ENCODE data around the gene CPA5.

The CPA5 gene

DNA sequence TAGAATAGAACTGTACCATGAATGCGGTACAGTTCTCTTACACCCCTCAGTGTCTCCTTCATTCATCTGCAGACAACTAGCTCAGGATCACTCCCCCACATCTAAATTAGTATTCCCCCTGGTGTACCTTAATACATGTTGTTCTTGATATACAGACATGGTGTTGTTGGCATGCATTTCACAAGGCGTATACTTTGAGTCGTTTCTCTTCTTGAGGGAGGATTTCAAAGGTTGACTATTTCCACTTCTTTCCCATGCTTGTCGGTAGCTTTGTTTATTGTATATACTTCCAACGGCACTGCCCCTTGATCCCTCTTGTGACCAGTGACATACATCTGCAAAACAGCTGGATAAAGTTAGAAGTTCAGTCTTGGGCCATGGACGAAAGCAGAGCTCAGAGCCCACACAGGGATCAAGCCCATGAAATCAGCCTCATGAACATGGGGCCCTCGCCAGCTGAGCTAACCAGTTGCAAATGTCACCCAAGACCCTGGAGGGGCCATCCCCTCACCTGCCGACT is 43.1 kb upstream of the CPA5 start:
- no peak for DNase-seq (ENCODE audit: low read depth)
- H3K4me3 ChIP-seq (ENCODE audit: control insufficient read depth, low read depth, low read length) = no peak overlapping the region
- TF ChIP-seq, protein P1, sequence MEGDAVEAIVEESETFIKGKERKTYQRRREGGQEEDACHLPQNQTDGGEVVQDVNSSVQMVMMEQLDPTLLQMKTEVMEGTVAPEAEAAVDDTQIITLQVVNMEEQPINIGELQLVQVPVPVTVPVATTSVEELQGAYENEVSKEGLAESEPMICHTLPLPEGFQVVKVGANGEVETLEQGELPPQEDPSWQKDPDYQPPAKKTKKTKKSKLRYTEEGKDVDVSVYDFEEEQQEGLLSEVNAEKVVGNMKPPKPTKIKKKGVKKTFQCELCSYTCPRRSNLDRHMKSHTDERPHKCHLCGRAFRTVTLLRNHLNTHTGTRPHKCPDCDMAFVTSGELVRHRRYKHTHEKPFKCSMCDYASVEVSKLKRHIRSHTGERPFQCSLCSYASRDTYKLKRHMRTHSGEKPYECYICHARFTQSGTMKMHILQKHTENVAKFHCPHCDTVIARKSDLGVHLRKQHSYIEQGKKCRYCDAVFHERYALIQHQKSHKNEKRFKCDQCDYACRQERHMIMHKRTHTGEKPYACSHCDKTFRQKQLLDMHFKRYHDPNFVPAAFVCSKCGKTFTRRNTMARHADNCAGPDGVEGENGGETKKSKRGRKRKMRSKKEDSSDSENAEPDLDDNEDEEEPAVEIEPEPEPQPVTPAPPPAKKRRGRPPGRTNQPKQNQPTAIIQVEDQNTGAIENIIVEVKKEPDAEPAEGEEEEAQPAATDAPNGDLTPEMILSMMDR (conservative IDR thresholded peaks at IDR 0.05; ENCODE audit: control insufficient read depth, insufficient read depth, low read depth, low read length) = no peak

DNA sequence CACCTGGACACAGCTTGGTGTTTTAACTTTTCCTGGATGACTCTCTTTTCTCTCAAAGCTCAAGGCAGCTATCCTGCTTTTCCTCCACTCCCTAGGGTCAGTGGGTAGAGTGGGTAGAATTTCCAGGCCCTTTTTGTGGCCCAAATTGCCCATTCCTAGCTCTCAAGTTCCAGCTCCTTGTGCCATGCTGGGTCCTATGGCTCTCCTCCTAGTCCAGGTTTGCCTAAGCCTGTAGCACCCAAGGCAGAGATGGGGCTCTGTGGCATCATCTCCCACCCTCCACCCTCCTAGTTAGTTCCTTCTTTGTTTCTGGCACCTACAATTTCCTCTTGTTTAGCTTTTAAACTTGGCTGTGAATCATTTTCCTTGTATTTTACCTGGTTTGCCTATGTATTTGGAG is 42.0 kb upstream of the CPA5 start:
- TF ChIP-seq, protein P1 (conservative IDR thresholded peaks at IDR 0.05; ENCODE audit: control insufficient read depth, insufficient read depth, low read depth, low read length) = no peak
- no peak overlapping the region for H3K4me3 ChIP-seq (ENCODE audit: control insufficient read depth, low read depth, low read length)
- no peak for DNase-seq (ENCODE audit: low read depth)

DNA sequence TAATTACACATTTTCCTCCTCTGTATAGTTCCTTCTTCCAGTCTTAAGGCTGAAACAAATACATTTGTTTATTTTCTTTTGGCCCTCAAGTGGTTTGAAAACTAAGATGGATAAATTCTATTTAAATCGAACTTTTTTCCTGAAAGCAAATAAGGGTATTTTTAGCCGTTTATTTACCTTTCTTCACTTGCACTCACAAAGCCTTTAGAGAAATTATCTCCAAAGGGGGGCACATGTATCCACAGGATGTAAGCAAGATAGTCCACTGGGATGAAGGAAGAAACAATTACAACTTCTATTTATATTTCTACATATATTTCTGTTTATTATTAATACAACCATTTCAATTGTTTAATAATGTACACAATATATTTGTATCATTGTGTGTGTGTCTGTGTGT is 41.5 kb upstream of the CPA5 start:
- TF ChIP-seq, protein P1 (conservative IDR thresholded peaks at IDR 0.05; ENCODE audit: control insufficient read depth, insufficient read depth, low read depth, low read length) = no peak
- H3K4me3 ChIP-seq (ENCODE audit: control insufficient read depth, low read depth, low read length) = no peak overlapping the region
- no peak for DNase-seq (ENCODE audit: low read depth)

DNA sequence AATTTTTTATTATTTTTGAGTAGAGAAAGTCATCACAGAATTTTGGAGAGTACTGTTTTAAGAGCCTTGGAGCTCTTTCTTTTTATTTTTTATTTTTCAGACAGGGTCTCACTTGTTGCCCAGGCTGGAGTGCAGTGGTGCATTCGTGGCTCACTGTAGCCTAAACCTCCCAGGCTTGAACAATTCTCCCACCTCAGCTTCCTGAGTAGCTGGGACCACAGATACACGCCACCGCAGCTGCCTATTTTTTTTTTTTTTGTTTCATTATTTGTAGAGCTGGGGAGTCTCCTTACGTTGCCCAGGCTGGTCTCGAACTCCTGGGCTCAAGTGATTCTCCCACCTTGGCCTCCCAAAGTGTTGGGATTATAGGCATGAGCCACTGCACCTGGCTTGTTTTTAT is 41.1 kb upstream of the CPA5 start:
- TF ChIP-seq, protein P1 (conservative IDR thresholded peaks at IDR 0.05; ENCODE audit: control insufficient read depth, insufficient read depth, low read depth, low read length) = no peak
- DNase-seq (ENCODE audit: low read depth) = no peak
- no peak overlapping the region for H3K4me3 ChIP-seq (ENCODE audit: control insufficient read depth, low read depth, low read length)

DNA sequence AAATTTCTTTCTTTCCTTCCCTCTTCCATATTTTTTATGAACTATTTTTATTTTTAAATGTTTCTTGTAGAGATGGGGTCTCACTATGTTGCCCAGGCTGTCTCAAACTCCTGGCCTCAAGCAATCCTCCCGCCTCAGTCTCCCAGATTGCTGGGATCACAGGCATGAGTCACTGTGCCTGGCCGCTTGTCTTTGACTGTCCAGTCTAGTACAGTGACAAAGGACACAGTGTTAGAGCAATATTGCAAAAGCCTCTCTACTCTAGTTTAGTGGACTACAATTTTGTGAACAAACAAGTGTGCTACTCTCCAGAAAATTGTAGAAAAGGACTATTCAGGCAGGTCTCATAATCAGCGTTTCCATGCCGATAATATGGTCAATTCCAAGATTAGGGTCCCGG is 40.6 kb upstream of the CPA5 start:
- H3K4me3 ChIP-seq (ENCODE audit: control insufficient read depth, low read depth, low read length) = no peak overlapping the region
- TF ChIP-seq, protein P1 (conservative IDR thresholded peaks at IDR 0.05; ENCODE audit: control insufficient read depth, insufficient read depth, low read depth, low read length) = no peak
- DNase-seq (ENCODE audit: low read depth) = no peak

DNA sequence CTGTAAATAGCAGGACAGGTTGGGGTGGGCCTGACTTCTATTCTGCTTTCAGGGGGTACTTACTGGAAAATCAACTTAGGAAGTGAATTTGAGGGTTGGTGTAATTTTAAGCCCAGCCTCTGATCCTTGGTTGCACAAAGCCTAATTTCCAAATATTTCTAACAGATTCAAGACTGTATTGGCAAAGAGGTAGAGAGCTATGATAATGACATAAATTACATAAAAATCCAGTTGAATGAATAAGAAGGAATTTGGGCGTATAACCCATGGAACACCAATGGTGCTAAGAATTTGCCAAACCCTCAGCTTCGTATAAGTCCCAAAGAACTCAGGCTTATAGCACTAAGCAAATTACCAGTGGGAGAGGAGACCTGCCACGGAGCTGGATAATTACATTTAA is 39.7 kb upstream of the CPA5 start:
- no peak for DNase-seq (ENCODE audit: low read depth)
- H3K4me3 ChIP-seq (ENCODE audit: control insufficient read depth, low read depth, low read length) = no peak overlapping the region
- TF ChIP-seq, protein P1 (conservative IDR thresholded peaks at IDR 0.05; ENCODE audit: control insufficient read depth, insufficient read depth, low read depth, low read length) = no peak
